ENCODE measurements around the gene DDO.

DDO gene

DNA sequence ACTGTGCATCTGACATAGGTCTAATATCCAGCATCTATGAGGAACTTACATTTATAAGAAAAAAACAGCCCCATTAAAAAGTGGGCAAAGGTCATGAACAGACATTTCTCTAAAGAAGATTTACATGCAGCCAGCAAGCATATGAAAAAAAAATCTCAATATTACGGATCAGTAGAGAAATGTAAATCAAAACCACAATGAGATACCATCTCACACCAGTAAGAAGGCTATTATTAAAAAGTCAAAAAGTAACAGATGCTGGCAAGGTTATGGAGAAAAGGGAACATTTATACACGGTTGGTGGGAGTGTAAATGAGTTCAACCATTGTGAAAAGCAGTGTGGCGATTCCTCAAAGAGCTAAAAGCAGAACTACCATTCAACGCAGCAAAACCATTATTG is 70.3 kb downstream of the DDO start:
- no peak for DNase-seq (ENCODE audit: low read depth in 2 of 2)

DNA sequence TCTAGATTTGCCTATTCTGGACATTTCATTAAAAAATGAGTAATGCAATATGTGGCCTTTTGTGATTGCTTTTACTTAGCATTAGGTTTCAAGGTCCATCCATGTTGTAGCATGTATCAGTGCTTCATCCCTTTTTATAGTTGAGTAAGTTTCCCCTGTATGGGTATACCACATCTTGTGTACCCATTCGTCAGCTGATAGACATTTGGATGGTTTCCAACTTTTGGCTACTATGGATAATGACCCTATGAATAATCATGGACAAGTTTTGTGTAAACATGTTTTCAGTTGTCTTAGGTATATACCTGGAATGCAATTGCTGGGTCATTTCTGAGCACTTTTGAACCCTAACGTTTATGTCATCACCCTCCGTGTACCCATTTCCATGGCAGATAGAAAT is 72.6 kb downstream of the DDO start:
- DNase-seq (ENCODE audit: low read depth in 2 of 2), result no peak

All from activated CD4-positive, alpha-beta T cell treated with anti-CD3 and anti-CD28 coated beads for 24 hours (primary cell).